ENCODE results near the gene OSTM1. TPM values are rescaled to one million over a fixed set of nuclear protein-coding genes. Genes with fewer than 3 reads are reported as not detected.

The OSTM1 gene
- total and polyA plus RNA-seq, 2 donors (not counting 1 experiment from before 2014, with no cell fraction given) = 6.2 to 41.7 TPM

DNA sequence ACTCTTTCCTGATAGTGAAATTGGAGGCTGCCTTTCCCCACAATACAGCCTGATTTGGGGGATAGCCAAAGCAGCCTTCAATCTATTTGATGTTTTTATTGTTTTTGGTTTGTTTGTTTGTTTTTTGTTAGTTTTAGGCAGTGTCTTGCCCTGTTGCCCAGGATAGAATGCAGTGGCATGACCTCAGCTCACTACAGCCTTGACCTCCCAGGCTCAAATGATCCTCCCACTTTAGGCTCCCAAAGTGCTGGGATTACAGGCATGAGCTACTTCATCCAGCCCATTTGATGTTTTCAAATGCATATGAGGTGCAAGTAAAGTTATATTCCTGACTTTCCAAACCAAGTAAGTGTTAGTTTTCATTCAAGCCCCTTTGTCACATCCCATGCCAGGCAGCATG, 75.2 kb downstream of the OSTM1 start:
- ChIA-PET CTCF (no interaction called here), POLR2A (no interaction called here)
- intact Hi-C loops (cut with micrococcal nuclease) = no loop called here
- TF ChIP-seq EZH2 (IDR thresholded peaks at IDR 0.05; ENCODE audit: borderline replicate concordance, insufficient read depth, low read depth, low read length, poor library complexity, severe bottlenecking) = no peak
- H3K36me3 ChIP-seq (replicated peaks in 1 of 2; ENCODE audit: control extremely low read depth in 1 of 2, control insufficient read depth in 1 of 2, extremely low read depth in 1 of 2, insufficient read depth in 2 of 2, low read length in 1 of 2) = no peaks in the 10 kb centered on the region
- no peak overlapping the region for H2AFZ ChIP-seq (ENCODE audit: insufficient read depth, low read depth, low read length, poor library complexity, severe bottlenecking)
- no peak overlapping the region for H3K4me3 ChIP-seq (ENCODE audit: control extremely low read depth in 1 of 5, extremely low read depth in 1 of 5, insufficient read depth in 1 of 5, low read depth in 2 of 5, low read length in 4 of 5)
- H3K4me2 ChIP-seq (replicated peaks; ENCODE audit: low read depth, low read length, poor library complexity, severe bottlenecking) = no peak overlapping the region
- H3K9me3 Mint-ChIP-seq (ENCODE audit: insufficient read depth) = no peaks in the 10 kb centered on the region
- peaks cover 0 to 3% (median 0%) of the 10 kb centered on the region in 4 experiments for H3K27me3 ChIP-seq (replicated peaks in 1 of 4; ENCODE audit: control extremely low read depth in 1 of 4, control insufficient read depth in 3 of 4, insufficient read depth in 4 of 4, low read length in 3 of 4)
- H4K20me1 ChIP-seq (ENCODE audit: control insufficient read depth, insufficient read depth, low read length, poor library complexity, severe bottlenecking) = no peaks in the 10 kb centered on the region
- no peak for DNase-seq
- no peaks in the 10 kb centered on the region for H3K4me1 ChIP-seq (ENCODE audit: control insufficient read depth in 2 of 2, insufficient read depth in 2 of 2, low read length in 2 of 2)
- H3K9ac ChIP-seq (ENCODE audit: low read length) = no peak overlapping the region
- H3K79me2 ChIP-seq (ENCODE audit: control insufficient read depth, insufficient read depth, low read length) = no peaks in the 10 kb centered on the region
- H3K4me1 Mint-ChIP-seq = peaks cover 3% of the 10 kb centered on the region
- no peak overlapping the region for H3K4me3 Mint-ChIP-seq
- H3K27me3 Mint-ChIP-seq = peaks cover 3% of the 10 kb centered on the region
- H3K27ac ChIP-seq (ENCODE audit: low read length in 2 of 2) = no peak overlapping the region
- no peak overlapping the region for H3K27ac Mint-ChIP-seq
- H3K9me3 ChIP-seq (ENCODE audit: control extremely low read depth in 1 of 3, control insufficient read depth in 2 of 3, insufficient read depth in 1 of 3, low read length in 2 of 3) = no peaks in the 10 kb centered on the region
- no peak for ATAC-seq (ENCODE audit: low read depth)

DNA sequence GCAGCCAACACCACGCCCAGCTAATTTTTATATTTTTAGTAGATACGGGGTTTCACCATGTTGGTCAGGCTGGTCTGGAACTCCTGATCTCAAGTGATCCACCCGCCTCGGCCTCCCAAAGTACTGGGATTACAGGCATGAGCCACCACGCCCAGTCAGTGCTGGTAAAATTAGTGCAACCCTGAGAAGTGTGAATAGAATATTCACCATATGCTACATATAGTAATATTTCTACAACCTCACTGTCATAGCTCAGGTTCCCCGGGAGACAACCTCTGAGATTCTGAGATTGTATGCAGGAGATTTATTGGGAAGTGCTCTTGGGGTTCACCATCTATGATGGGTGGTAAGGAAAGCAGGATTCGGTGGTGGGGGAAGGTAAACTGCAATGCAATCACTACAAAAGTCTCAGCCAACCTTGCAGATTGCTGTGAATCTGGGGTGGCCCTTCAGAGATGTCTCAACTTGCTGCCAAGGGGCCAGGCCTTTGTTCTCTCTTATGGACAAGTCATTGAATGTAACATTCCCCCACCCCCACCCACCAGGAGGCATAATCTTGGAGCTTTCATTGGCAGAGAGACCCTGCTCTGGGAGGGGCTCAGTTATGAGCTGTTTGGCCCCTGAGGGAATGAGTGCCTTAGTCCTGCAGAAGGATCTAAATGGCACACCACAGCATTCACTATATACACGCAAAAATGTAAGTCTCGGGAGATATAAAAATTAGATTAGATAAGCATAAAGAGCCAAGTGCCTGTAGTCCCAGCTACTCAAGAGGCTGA, 82.6 kb downstream of the OSTM1 start:
- Histone ChIP-seq H3K9ac (ENCODE audit: low read length) (no peak overlapping the region), H3K27ac (ENCODE audit: low read length in 2 of 2) (no peak overlapping the region), H3K4me3 (ENCODE audit: control extremely low read depth in 1 of 5, extremely low read depth in 1 of 5, insufficient read depth in 1 of 5, low read depth in 2 of 5, low read length in 4 of 5) (no peak overlapping the region), H4K20me1 (ENCODE audit: control insufficient read depth, insufficient read depth, low read length, poor library complexity, severe bottlenecking) (no peaks in the 10 kb centered on the region), H3K4me2 (replicated peaks; ENCODE audit: low read depth, low read length, poor library complexity, severe bottlenecking) (no peak overlapping the region), H3K79me2 (ENCODE audit: control insufficient read depth, insufficient read depth, low read length) (no peaks in the 10 kb centered on the region), H3K36me3 (replicated peaks in 1 of 2; ENCODE audit: control extremely low read depth in 1 of 2, control insufficient read depth in 1 of 2, extremely low read depth in 1 of 2, insufficient read depth in 2 of 2, low read length in 1 of 2) (no peaks in the 10 kb centered on the region), H3K27me3 (replicated peaks in 1 of 4; ENCODE audit: control extremely low read depth in 1 of 4, control insufficient read depth in 3 of 4, insufficient read depth in 4 of 4, low read length in 3 of 4) (no peaks in the 10 kb centered on the region), H2AFZ (ENCODE audit: insufficient read depth, low read depth, low read length, poor library complexity, severe bottlenecking) (no peak overlapping the region), H3K4me1 (ENCODE audit: control insufficient read depth in 2 of 2, insufficient read depth in 2 of 2, low read length in 2 of 2) (peaks cover 0 to 6% of the 10 kb centered on the region in 2 donors), H3K9me3 (ENCODE audit: control extremely low read depth in 1 of 3, control insufficient read depth in 2 of 3, insufficient read depth in 1 of 3, low read length in 2 of 3) (no peaks in the 10 kb centered on the region)
- ChIA-PET CTCF (interaction anchor here (0.5 kb wide), 1 partner anchor 109 kb away, joined by 4 read pairs; no protein-coding TSS in a partner anchor), POLR2A (no interaction called here)
- Mint-ChIP-seq H3K4me1 (peaks cover 7% of the 10 kb centered on the region), H3K27me3 (no peaks in the 10 kb centered on the region), H3K9me3 (ENCODE audit: insufficient read depth) (no peaks in the 10 kb centered on the region), H3K27ac (no peak overlapping the region), H3K4me3 (no peak overlapping the region)
- ATAC-seq (ENCODE audit: low read depth) (no peak), DNase-seq (no peak)
- intact Hi-C loops (cut with micrococcal nuclease) = no loop called here
- 100% methylated on average over 2 of the region's 9 CpGs for WGBS (ENCODE audit: insufficient coverage)
- TF ChIP-seq, protein P1, sequence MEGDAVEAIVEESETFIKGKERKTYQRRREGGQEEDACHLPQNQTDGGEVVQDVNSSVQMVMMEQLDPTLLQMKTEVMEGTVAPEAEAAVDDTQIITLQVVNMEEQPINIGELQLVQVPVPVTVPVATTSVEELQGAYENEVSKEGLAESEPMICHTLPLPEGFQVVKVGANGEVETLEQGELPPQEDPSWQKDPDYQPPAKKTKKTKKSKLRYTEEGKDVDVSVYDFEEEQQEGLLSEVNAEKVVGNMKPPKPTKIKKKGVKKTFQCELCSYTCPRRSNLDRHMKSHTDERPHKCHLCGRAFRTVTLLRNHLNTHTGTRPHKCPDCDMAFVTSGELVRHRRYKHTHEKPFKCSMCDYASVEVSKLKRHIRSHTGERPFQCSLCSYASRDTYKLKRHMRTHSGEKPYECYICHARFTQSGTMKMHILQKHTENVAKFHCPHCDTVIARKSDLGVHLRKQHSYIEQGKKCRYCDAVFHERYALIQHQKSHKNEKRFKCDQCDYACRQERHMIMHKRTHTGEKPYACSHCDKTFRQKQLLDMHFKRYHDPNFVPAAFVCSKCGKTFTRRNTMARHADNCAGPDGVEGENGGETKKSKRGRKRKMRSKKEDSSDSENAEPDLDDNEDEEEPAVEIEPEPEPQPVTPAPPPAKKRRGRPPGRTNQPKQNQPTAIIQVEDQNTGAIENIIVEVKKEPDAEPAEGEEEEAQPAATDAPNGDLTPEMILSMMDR (IDR thresholded peaks at IDR 0.05) = no peak
- TF ChIP-seq EZH2 (IDR thresholded peaks at IDR 0.05; ENCODE audit: borderline replicate concordance, insufficient read depth, low read depth, low read length, poor library complexity, severe bottlenecking) = no peak

Small RNA genes lying within 50 kb of the gene (small RNA-seq; reads per million reads assigned to genes)
- not detected for gene RF00019 (ENCODE audit: insufficient read length, low read depth, low replicate concordance)

Other genes with a start within 250 kb of the OSTM1 start
- gene SEC63, start 116.5 kb downstream of the OSTM1 start, total RNA-seq = 74.2 and 79.5 TPM in 2 replicates
- 12.5 and 27.3 TPM in 2 replicates for gene SEC63, start 116.5 kb downstream of the OSTM1 start, polyA plus RNA-seq
- not detected in 2 replicates for gene NR2E1, start 91.3 kb upstream of the OSTM1 start, total RNA-seq
- not detected in 2 replicates for gene NR2E1, start 91.3 kb upstream of the OSTM1 start, polyA plus RNA-seq
- gene SNX3, start 186.3 kb upstream of the OSTM1 start, total RNA-seq = 95.3 and 96.0 TPM in 2 replicates
- 130 and 164 TPM in 2 replicates for gene SNX3, start 186.3 kb upstream of the OSTM1 start, polyA plus RNA-seq
- gene AFG1L, start 220.3 kb upstream of the OSTM1 start, total RNA-seq = 14.2 and 14.4 TPM in 2 replicates
- gene AFG1L, start 220.3 kb upstream of the OSTM1 start, polyA plus RNA-seq = 1.7 and 1.8 TPM in 2 replicates

All from B cell (primary cell).